HepG2 (cell line): ENCODE measurements around the gene DCTN1.

Source experiments
- FOXJ3 ChIP-seq: sonication (generic); formaldehyde crosslinking; IDR thresholded peaks from 2 replicates; pipeline ENCODE4 v1.4.0; 2020; ENCODE audit warnings: missing genetic modification reagents, mild to moderate bottlenecking, borderline replicate concordance
- GABPA ChIP-seq, 2 experiments: IDR thresholded peaks; 2 replicates each; pipeline ENCODE4 v1.6.1; 2011 to 2016; ENCODE audit warnings: low read depth in 2 of 2, low read length in 1 of 2, missing biosample characterization in 1 of 2, missing genetic modification characterization in 1 of 2
- NR2F2 ChIP-seq: IDR thresholded peaks from 2 replicates; pipeline ENCODE4 v1.6.1; 2012; ENCODE audit warnings: low read depth, inconsistent platforms, borderline replicate concordance
- TF ChIP-seq, protein P1 (sequence below): sonication (generic); formaldehyde crosslinking; IDR thresholded peaks from 2 replicates; pipeline ENCODE4 v1.5.0; 2020; ENCODE audit warnings: mild to moderate bottlenecking, missing genetic modification reagents, moderate library complexity

DNA sequence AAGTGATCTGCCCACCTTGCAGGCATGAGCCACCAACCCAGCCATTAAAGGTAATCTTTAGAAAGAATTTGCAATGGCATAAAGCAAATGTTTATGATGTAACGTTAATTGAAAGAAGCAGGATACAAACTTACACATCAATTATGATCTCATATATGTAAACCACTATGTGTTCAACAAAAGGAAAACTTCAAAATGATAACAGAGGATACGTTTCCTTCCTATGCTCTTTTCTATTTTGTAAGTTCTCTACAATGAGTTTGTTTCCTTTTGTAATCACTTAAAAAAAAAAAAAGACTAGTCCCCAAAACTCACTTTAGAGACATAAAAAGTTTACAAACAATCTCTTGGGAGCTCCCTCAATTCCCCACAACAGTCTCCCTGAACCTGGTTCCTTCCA lies 39.9 kb upstream of the DCTN1 start:
- TF ChIP-seq, protein P1, sequence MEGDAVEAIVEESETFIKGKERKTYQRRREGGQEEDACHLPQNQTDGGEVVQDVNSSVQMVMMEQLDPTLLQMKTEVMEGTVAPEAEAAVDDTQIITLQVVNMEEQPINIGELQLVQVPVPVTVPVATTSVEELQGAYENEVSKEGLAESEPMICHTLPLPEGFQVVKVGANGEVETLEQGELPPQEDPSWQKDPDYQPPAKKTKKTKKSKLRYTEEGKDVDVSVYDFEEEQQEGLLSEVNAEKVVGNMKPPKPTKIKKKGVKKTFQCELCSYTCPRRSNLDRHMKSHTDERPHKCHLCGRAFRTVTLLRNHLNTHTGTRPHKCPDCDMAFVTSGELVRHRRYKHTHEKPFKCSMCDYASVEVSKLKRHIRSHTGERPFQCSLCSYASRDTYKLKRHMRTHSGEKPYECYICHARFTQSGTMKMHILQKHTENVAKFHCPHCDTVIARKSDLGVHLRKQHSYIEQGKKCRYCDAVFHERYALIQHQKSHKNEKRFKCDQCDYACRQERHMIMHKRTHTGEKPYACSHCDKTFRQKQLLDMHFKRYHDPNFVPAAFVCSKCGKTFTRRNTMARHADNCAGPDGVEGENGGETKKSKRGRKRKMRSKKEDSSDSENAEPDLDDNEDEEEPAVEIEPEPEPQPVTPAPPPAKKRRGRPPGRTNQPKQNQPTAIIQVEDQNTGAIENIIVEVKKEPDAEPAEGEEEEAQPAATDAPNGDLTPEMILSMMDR (CRISPR knock-in tag) = no peak
- TF ChIP-seq NR2F2 (no peak), FOXJ3 (CRISPR knock-in tag) (no peak), GABPA (IDR thresholded peaks at IDR 0.05; ENCODE audit: low read depth, low read length) (no peak), GABPA (CRISPR knock-in tag; IDR thresholded peaks at IDR 0.05; ENCODE audit: low read depth) (no peak)
